MM.1S (cell line): ENCODE data around the gene CBY2.

ENCODE experiments used
- DNase-seq: peaks from one replicate; pipeline ENCODE4 v3.0.0-alpha.2; 2015
- H2AFZ ChIP-seq: fragments of 300-600 bp; sonication (generic); 2 replicates; pipeline ENCODE4 v1.6.0; 2016; ENCODE audit warnings: antibody characterized with exemption, low read length
- H3F3A ChIP-seq: fragments of 300-600 bp; sonication (generic); 2 replicates; pipeline ENCODE4 v1.6.1; 2016; ENCODE audit warnings: mild to moderate bottlenecking, antibody characterized with exemption, low read length, moderate library complexity, mixed read lengths; ENCODE audit not compliant: insufficient read depth
- H3K27ac ChIP-seq: fragments of 300-600 bp; sonication (generic); 2 replicates; pipeline ENCODE4 v1.5.1; 2016; ENCODE audit warnings: mild to moderate bottlenecking, low read length
- H3K27me3 ChIP-seq: fragments of 300-600 bp; sonication (generic); replicated peaks from 2 replicates; pipeline ENCODE4 v1.6.0; 2016; ENCODE audit warnings: low read length; ENCODE audit not compliant: insufficient read depth
- H3K36me3 ChIP-seq: fragments of 300-600 bp; sonication (generic); replicated peaks from 2 replicates; pipeline ENCODE4 v1.6.1; 2016; ENCODE audit warnings: mild to moderate bottlenecking, low read length, mixed read lengths; ENCODE audit not compliant: insufficient read depth
- H3K4me1 ChIP-seq: fragments of 300-600 bp; sonication (generic); 2 replicates; pipeline ENCODE4 v1.6.1; 2016; ENCODE audit warnings: low read length, mixed read lengths
- H3K4me2 ChIP-seq: fragments of 300-600 bp; sonication (generic); 2 replicates; pipeline ENCODE4 v1.6.0; 2016; ENCODE audit warnings: low read depth, low read length
- H3K4me3 ChIP-seq: fragments of 300-600 bp; sonication (generic); 2 replicates; pipeline ENCODE4 v1.5.1; 2016; ENCODE audit warnings: low read length, mixed read lengths
- H3K79me2 ChIP-seq: fragments of 300-600 bp; sonication (generic); 2 replicates; pipeline ENCODE4 v1.6.1; 2016; ENCODE audit warnings: mixed run types, low read length, mixed read lengths
- H3K9ac ChIP-seq: fragments of 300-600 bp; sonication (generic); 2 replicates; pipeline ENCODE4 v1.6.1; 2016; ENCODE audit warnings: low read length, mixed read lengths
- H3K9me2 ChIP-seq: fragments of 300-600 bp; sonication (generic); replicated peaks from 2 replicates; pipeline ENCODE4 v1.6.1; 2016; ENCODE audit warnings: mild to moderate bottlenecking, low read length, mixed read lengths; ENCODE audit not compliant: insufficient read depth
- H3K9me3 ChIP-seq: fragments of 300-600 bp; sonication (generic); replicated peaks from 2 replicates; pipeline ENCODE4 v1.6.1; 2016; ENCODE audit warnings: mild to moderate bottlenecking, low read length, mixed read lengths; ENCODE audit not compliant: insufficient read depth
- H4K20me1 ChIP-seq: fragments of 300-600 bp; sonication (generic); 2 replicates; pipeline ENCODE4 v1.6.1; 2016; ENCODE audit warnings: mild to moderate bottlenecking, low read length, moderate library complexity, mixed read lengths; ENCODE audit not compliant: insufficient read depth
- EZH2 ChIP-seq: fragments of 300-600 bp; sonication (generic); optimal IDR thresholded peaks from 2 replicates; pipeline ENCODE3; 2017; ENCODE audit warnings: low read depth, mild to moderate bottlenecking, antibody characterized with exemption, low read length, mixed read lengths
- EZH2phosphoT487 ChIP-seq: fragments of 300-600 bp; sonication (generic); IDR thresholded peaks from 2 replicates; pipeline ENCODE4 v1.6.1; 2018; ENCODE audit warnings: antibody characterized with exemption, low read length
- TF ChIP-seq, protein P1 (sequence below): fragments of 300-600 bp; sonication (generic); IDR thresholded peaks from 2 replicates; pipeline ENCODE4 v1.5.1; 2016; ENCODE audit warnings: antibody characterized with exemption, low read length, mixed read lengths

Gene CBY2

GRCh38 chr13:45713721-45714120, 11.6 kb downstream of the CBY2 start:
- no peaks in the 10 kb centered on the region for H3K27me3 ChIP-seq
- no peaks in the 10 kb centered on the region for H3K9me3 ChIP-seq
- TF ChIP-seq, protein P1, sequence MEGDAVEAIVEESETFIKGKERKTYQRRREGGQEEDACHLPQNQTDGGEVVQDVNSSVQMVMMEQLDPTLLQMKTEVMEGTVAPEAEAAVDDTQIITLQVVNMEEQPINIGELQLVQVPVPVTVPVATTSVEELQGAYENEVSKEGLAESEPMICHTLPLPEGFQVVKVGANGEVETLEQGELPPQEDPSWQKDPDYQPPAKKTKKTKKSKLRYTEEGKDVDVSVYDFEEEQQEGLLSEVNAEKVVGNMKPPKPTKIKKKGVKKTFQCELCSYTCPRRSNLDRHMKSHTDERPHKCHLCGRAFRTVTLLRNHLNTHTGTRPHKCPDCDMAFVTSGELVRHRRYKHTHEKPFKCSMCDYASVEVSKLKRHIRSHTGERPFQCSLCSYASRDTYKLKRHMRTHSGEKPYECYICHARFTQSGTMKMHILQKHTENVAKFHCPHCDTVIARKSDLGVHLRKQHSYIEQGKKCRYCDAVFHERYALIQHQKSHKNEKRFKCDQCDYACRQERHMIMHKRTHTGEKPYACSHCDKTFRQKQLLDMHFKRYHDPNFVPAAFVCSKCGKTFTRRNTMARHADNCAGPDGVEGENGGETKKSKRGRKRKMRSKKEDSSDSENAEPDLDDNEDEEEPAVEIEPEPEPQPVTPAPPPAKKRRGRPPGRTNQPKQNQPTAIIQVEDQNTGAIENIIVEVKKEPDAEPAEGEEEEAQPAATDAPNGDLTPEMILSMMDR = no peak
- TF ChIP-seq EZH2 = no peak
- TF ChIP-seq EZH2phosphoT487 = no peak
- H4K20me1 ChIP-seq = no peaks in the 10 kb centered on the region
- H3K79me2 ChIP-seq = no peaks in the 10 kb centered on the region
- H3K4me1 ChIP-seq = peaks cover 9% of the 10 kb centered on the region
- no peak overlapping the region for H2AFZ ChIP-seq
- H3F3A ChIP-seq = no peaks in the 10 kb centered on the region
- H3K36me3 ChIP-seq = no peaks in the 10 kb centered on the region
- H3K4me2 ChIP-seq = no peak overlapping the region
- H3K9me2 ChIP-seq = no peaks in the 10 kb centered on the region
- H3K27ac ChIP-seq = no peak overlapping the region
- no peak overlapping the region for H3K4me3 ChIP-seq
- no peak for DNase-seq
- no peak overlapping the region for H3K9ac ChIP-seq

- H3K27me3 ChIP-seq = no peaks in the 10 kb centered on the region
- no peaks in the 10 kb centered on the region for H3F3A ChIP-seq
- H3K79me2 ChIP-seq = no peaks in the 10 kb centered on the region
- no peak overlapping the region for H3K4me3 ChIP-seq
- H3K4me1 ChIP-seq = peaks cover 9% of the 10 kb centered on the region
- no peaks in the 10 kb centered on the region for H3K9me2 ChIP-seq
- no peak overlapping the region for H3K27ac ChIP-seq
- H3K36me3 ChIP-seq = no peaks in the 10 kb centered on the region
- H3K9me3 ChIP-seq = no peaks in the 10 kb centered on the region
- H3K9ac ChIP-seq = no peak overlapping the region
- no peak for DNase-seq
- H2AFZ ChIP-seq = no peak overlapping the region
- no peaks in the 10 kb centered on the region for H4K20me1 ChIP-seq
- no peak overlapping the region for H3K4me2 ChIP-seq
- TF ChIP-seq EZH2phosphoT487 (no peak), EZH2 (no peak)
- TF ChIP-seq, protein P1 = no peak
Observed at GRCh38 chr13:45714170-45714569, 12.1 kb downstream of the CBY2 start.

- Histone ChIP-seq H3K4me1 (peaks cover 9% of the 10 kb centered on the region), H3K27ac (no peak overlapping the region), H3K4me2 (no peak overlapping the region), H3K4me3 (no peak overlapping the region), H2AFZ (no peak overlapping the region), H3K27me3 (no peaks in the 10 kb centered on the region), H3F3A (no peaks in the 10 kb centered on the region), H3K9ac (no peak overlapping the region), H3K9me3 (no peaks in the 10 kb centered on the region), H3K9me2 (no peaks in the 10 kb centered on the region), H4K20me1 (no peaks in the 10 kb centered on the region), H3K36me3 (no peaks in the 10 kb centered on the region), H3K79me2 (no peaks in the 10 kb centered on the region)
- no peak for DNase-seq
- TF ChIP-seq EZH2phosphoT487 (no peak), EZH2 (no peak)
- TF ChIP-seq, protein P1 = no peak
Observed at GRCh38 chr13:45715351-45715750, 13.2 kb downstream of the CBY2 start.

- Histone ChIP-seq H2AFZ (no peak overlapping the region), H4K20me1 (no peaks in the 10 kb centered on the region), H3K9me2 (no peaks in the 10 kb centered on the region), H3K4me1 (peaks cover 9% of the 10 kb centered on the region), H3K9ac (no peak overlapping the region), H3K27me3 (no peaks in the 10 kb centered on the region), H3K9me3 (no peaks in the 10 kb centered on the region), H3F3A (no peaks in the 10 kb centered on the region), H3K27ac (no peak overlapping the region), H3K36me3 (no peaks in the 10 kb centered on the region), H3K79me2 (no peaks in the 10 kb centered on the region), H3K4me2 (no peak overlapping the region), H3K4me3 (no peak overlapping the region)
- no peak for DNase-seq
- TF ChIP-seq, protein P1 = no peak
Observed at GRCh38 chr13:45717349-45717748, 15.2 kb downstream of the CBY2 start.
